Upper lobe of left lung (tissue), 4 donors: ENCODE measurements around the gene FOXF2.

Experiments
- EP300 ChIP-seq, 4 donors: sonication (generic); formaldehyde crosslinking; IDR thresholded peaks; one replicate each; pipeline ENCODE4 v1.5.1; 2017; ENCODE audit warnings: antibody characterized with exemption in 4 of 4, control low read depth in 2 of 4
- POLR2A ChIP-seq, 4 donors: fragments of 450-650 bp; IDR thresholded peaks; one replicate each; pipeline ENCODE4 v1.5.1; 2016 to 2017; ENCODE audit warnings: antibody characterized with exemption in 4 of 4, mild to moderate bottlenecking in 2 of 4
- POLR2AphosphoS5 ChIP-seq, 2 donors: sonication (generic); formaldehyde crosslinking; IDR thresholded peaks; one replicate each; pipeline ENCODE4 v1.5.1; 2017; ENCODE audit warnings: antibody characterized with exemption in 2 of 2
- TF ChIP-seq, protein P1 (sequence below), 6 experiments: fragments of 450-650 bp in 4 of 6; fragments of 200-600 bp in 2 of 6; sonication (generic) in 2 of 6; IDR thresholded peaks; one replicate each; pipeline ENCODE4 v1.5.1; 2016 to 2019; ENCODE audit warnings: antibody characterized with exemption in 6 of 6

DNA sequence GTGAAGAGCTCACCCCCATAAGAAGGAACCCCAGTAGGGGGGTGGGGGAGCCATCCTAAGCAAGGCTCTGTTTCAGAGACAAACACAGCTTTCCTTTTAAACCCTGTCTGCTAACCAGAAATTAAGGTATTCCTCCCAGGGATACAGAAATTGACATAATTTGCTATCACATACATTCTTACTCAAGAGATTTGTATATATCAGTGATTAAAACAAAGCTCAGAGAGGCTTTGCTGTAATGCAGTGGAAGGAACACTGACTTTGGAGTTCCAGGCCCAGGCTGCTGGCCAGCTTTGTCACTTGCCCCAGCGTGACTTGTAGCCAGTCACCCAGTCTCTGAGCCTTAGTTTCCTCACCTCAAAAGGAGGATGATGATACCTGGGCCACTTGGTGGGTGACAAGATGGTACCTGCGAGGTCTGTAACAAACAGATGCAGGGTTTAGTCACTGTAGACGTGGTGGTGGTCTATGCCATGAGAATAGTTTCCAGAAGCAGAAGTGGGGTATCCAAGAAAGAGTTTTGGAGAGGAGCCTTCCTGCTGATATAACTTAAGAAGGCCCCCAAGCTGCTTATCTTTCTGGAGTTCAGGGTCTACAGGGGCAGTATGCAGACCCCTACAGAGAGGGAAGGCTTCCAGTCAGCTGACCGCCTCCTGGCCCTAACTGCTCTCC, 3.2 kb upstream of the FOXF2 start:
- TF ChIP-seq POLR2A (IDR thresholded peaks at IDR 0.05) (no peak), POLR2AphosphoS5 (IDR thresholded peaks at IDR 0.05) (no peak), EP300 (IDR thresholded peaks at IDR 0.05) (no peak)
- TF ChIP-seq, protein P1, sequence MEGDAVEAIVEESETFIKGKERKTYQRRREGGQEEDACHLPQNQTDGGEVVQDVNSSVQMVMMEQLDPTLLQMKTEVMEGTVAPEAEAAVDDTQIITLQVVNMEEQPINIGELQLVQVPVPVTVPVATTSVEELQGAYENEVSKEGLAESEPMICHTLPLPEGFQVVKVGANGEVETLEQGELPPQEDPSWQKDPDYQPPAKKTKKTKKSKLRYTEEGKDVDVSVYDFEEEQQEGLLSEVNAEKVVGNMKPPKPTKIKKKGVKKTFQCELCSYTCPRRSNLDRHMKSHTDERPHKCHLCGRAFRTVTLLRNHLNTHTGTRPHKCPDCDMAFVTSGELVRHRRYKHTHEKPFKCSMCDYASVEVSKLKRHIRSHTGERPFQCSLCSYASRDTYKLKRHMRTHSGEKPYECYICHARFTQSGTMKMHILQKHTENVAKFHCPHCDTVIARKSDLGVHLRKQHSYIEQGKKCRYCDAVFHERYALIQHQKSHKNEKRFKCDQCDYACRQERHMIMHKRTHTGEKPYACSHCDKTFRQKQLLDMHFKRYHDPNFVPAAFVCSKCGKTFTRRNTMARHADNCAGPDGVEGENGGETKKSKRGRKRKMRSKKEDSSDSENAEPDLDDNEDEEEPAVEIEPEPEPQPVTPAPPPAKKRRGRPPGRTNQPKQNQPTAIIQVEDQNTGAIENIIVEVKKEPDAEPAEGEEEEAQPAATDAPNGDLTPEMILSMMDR (IDR thresholded peaks at IDR 0.05), result no peak
